ENCODE results near the gene ZSCAN5A. TPM values are rescaled to one million over a fixed set of nuclear protein-coding genes. Genes with fewer than 3 reads are reported as not detected.

The ZSCAN5A gene
- total RNA-seq, 6 experiments from 2014 or later = 2.3 to 7.9 (median 3.7) TPM

DNA sequence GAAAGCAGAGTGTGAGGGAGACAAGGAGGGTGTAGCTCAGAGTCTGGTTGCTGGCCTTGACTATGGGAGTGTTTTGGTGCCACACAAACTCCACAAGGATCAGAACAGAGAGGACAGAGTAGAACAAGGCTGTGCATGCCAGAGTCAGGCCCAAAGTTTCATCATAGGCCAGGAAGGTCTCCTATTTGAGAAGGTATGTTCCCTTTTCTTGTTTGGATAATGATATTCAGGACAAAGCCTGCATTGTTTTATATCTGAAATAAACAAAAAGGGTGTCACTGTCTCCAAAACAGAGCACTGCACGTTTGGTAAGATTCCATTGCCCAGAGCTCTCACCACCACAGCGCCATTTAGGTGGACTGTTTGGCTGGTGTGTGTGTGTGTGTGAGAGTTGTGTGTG is 3.1 kb upstream of the ZSCAN5A start:
- no peak for TF ChIP-seq CTCF (IDR thresholded peaks at IDR 0.05)
- no peak for TF ChIP-seq POLR2A (IDR thresholded peaks at IDR 0.05)

GRCh38 chr19:56316728-56317127 is 2.1 kb upstream of the ZSCAN5A start:
- H3K4me3 ChIP-seq = no peak overlapping the region
- 80% methylated on average over 4 of the region's 5 CpGs for WGBS (ENCODE audit: insufficient coverage, low coverage, low lambda C conversion rate, missing lambda C conversion rate)
- TF ChIP-seq POLR2A (IDR thresholded peaks at IDR 0.05) (no peak), CTCF (IDR thresholded peaks at IDR 0.05) (no peak)
- DNase-seq (no peak), ATAC-seq (no peak)
- no peak overlapping the region for H3K27ac ChIP-seq
- H3K27me3 ChIP-seq = no peaks in the 10 kb centered on the region
- intact Hi-C loops (cut with DNase I) = no loop called here
- H3K4me1 ChIP-seq = peaks cover 0 to 14% (median 6%) of the 10 kb centered on the region in 4 donors
- H3K9me3 ChIP-seq = no peaks in the 10 kb centered on the region
- H3K36me3 ChIP-seq = no peaks in the 10 kb centered on the region

More for the DNA sequence above, 3.1 kb upstream of the ZSCAN5A start:
- WGBS (ENCODE audit: insufficient coverage, low coverage, low lambda C conversion rate, missing lambda C conversion rate) = 55% methylated on average over 2 of the region's 2 CpGs
- intact Hi-C loops (cut with DNase I) = no loop called here
- H3K4me3 ChIP-seq = no peak overlapping the region
- H3K9me3 ChIP-seq = no peaks in the 10 kb centered on the region
- H3K36me3 ChIP-seq = no peaks in the 10 kb centered on the region
- no peak overlapping the region for H3K27ac ChIP-seq
- H3K4me1 ChIP-seq = peaks cover 0 to 14% (median 6%) of the 10 kb centered on the region in 4 donors
- H3K27me3 ChIP-seq = no peaks in the 10 kb centered on the region
- DNase-seq = no peak
- no peak for ATAC-seq

DNA sequence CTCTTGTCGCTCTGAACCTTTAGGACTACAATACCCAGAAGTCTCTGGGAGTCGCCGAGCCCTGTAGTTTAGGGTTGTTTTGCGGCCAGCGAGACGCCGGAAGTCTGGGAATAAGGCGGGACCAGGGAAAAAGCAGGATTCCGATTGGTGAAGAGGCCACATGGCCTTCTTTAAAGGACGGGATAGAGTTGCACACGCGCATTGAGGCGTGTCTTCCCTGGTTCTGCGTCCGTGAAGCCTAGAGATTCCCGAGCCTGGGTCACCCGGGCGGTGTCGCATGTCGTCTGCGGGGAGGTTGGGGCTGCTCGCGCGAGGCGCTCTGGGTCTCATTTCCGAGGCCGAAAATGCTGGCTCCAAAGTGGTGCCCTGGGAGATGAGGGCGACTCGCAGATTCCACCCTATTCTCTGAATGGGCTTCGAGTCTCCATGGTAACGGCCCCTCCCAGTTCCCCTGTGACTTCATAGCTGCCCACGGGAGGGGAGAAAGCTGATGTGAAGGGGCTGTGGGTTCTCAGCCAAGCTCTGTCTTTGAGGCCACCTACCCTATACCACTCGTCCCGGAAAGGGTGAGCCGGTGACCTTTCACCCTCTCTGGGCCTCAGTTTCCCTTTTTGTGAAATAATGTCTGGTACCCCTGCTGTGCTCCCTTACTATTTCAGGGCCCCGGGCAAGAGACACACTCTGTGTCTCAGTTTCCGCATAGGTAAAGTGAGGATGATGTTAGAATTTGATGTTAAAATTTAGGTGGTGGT is 614 bp upstream of the ZSCAN5A start:
- WGBS (ENCODE audit: insufficient coverage, low coverage, low lambda C conversion rate, missing lambda C conversion rate) = 3% methylated on average over 18 of the region's 37 CpGs
- H3K27me3 ChIP-seq = no peaks in the 10 kb centered on the region
- intact Hi-C loops (cut with DNase I) = no loop called here
- peaks cover 0 to 14% (median 6%) of the 10 kb centered on the region in 4 donors for H3K4me1 ChIP-seq
- H3K9me3 ChIP-seq = no peaks in the 10 kb centered on the region
- no peaks in the 10 kb centered on the region for H3K36me3 ChIP-seq
- TF ChIP-seq CTCF (IDR thresholded peaks at IDR 0.05) (no peak), POLR2A (IDR thresholded peaks at IDR 0.05) (peak; percentile 30)
- ATAC-seq (peak; percentile 87 to 93 (median 90)), DNase-seq (peak; percentile 90 to 96 (median 94))
- H3K27ac ChIP-seq = peak overlapping the region; percentile 90 to 97 (median 91)
- peak overlapping the region; percentile 67 to 93 (median 71) for H3K4me3 ChIP-seq

DNA sequence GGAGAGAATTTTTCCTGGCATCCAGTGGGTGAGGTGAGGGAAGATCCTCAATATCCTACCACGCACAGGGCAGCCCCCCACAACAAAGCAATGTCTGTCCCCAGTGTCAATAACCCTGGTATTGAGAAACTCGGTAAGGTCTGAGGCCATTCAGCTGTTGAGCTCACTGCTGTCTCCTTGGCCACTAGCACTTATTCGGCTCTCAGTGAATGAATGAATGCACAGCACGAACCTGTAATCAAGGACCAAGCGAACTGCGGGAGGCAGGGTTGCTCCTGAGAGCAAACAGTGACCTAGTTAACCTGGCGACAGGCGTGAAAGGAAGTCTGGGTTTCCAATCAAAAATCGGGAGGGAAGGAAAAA is 640 bp downstream of the ZSCAN5A start:
- Histone ChIP-seq H3K27ac (peak overlapping the region; percentile 90 to 97 (median 91)), H3K4me1 (peaks cover 0 to 18% (median 7%) of the 10 kb centered on the region in 4 donors), H3K9me3 (no peaks in the 10 kb centered on the region), H3K27me3 (no peaks in the 10 kb centered on the region), H3K36me3 (no peaks in the 10 kb centered on the region), H3K4me3 (peak overlapping the region; percentile 67 to 93 (median 71))
- 0% methylated on average over 9 of the region's 9 CpGs for WGBS (ENCODE audit: insufficient coverage, low coverage, low lambda C conversion rate, missing lambda C conversion rate)
- ATAC-seq = peak; percentile 18 to 30 (median 24)
- intact Hi-C loops (cut with DNase I) = no loop called here
- TF ChIP-seq CTCF (IDR thresholded peaks at IDR 0.05) (no peak), POLR2A (IDR thresholded peaks at IDR 0.05) (no peak)
- DNase-seq = peak in 1 of 3 donors; percentile 57

Measured in right lobe of liver (tissue), 6 donors.